H1 (cell line): ENCODE results near the gene FBXW8. TPM values are rescaled to one million over a fixed set of nuclear protein-coding genes. Genes with fewer than 3 reads are reported as not detected.

Experiments
- CTCF ChIA-PET: fragments of 300-600 bp; sonication (Branson Sonifier 250); formaldehyde crosslinking; loops from one replicate; lab custom pipeline; 2021; ENCODE audit not compliant: partially characterized antibody; lab: Charles Lee
- POLR2A ChIA-PET: fragments of 300-600 bp; sonication (Branson Sonifier 250); formaldehyde crosslinking; loops from one replicate; lab custom pipeline; 2021; ENCODE audit warnings: inconsistent platforms; ENCODE audit not compliant: partially characterized antibody; lab: Charles Lee
- DNase-seq, 2 experiments: peaks; one replicate each; pipeline versions ENCODE4 v3.0.0 to v3.0.0-alpha.2; 2010 to 2022; ENCODE audit warnings: low spot score in 2 of 2, low read depth in 1 of 2, mixed read lengths in 1 of 2
- FAIRE-seq: peaks from 2 replicates; lab custom pipeline; 2011; peaks lifted over from hg19 to GRCh38; lab: Jason Lieb, UNC
- H2AFZ ChIP-seq: 2 replicates; pipeline ENCODE4 v1.8.1; 2012; ENCODE audit warnings: low read length, inconsistent platforms
- H2AK5ac ChIP-seq: 2 replicates; pipeline ENCODE4 v1.6.1; 2013; ENCODE audit warnings: low read depth, low read length
- H2BK120ac ChIP-seq: replicated peaks from 2 replicates; pipeline ENCODE3; 2013; ENCODE audit warnings: low read depth, low read length, inconsistent platforms
- H2BK12ac ChIP-seq: 2 replicates; pipeline ENCODE4 v1.6.1; 2013; ENCODE audit warnings: low read depth, low read length
- H2BK15ac ChIP-seq: 2 replicates; pipeline ENCODE4 v1.6.1; 2013; ENCODE audit warnings: low read length
- H2BK20ac ChIP-seq: 2 replicates; pipeline ENCODE4 v1.6.1; 2013; ENCODE audit warnings: low read length
- H2BK5ac ChIP-seq: 2 replicates; pipeline ENCODE4 v1.6.1; 2013; ENCODE audit warnings: low read depth, low read length
- H3K14ac ChIP-seq: 2 replicates; pipeline ENCODE4 v1.6.1; 2013; ENCODE audit warnings: inconsistent platforms; ENCODE audit not compliant: insufficient read length
- H3K18ac ChIP-seq: 2 replicates; pipeline ENCODE4 v1.6.1; 2013; ENCODE audit warnings: low read length; ENCODE audit errors: extremely low read depth
- H3K23ac ChIP-seq: 2 replicates; pipeline ENCODE4 v1.6.1; 2013; ENCODE audit warnings: inconsistent platforms; ENCODE audit not compliant: insufficient read length
- H3K23me2 ChIP-seq: 2 replicates; pipeline ENCODE4 v1.6.1; 2013; ENCODE audit warnings: low read depth, low read length
- H3K27ac ChIP-seq: 2 replicates; pipeline ENCODE4 v1.6.1; 2011; ENCODE audit warnings: low read depth, low read length, inconsistent platforms
- H3K27me3 ChIP-seq, 4 experiments: replicated peaks in 1 of 4; 1 replicate in 1 of 4; 2 replicates in 3 of 4; pipeline versions ENCODE4 v1.6.1 to v1.8.1; 2011 to 2013; ENCODE audit warnings: low read length in 3 of 4, mild to moderate bottlenecking in 3 of 4, inconsistent platforms in 2 of 4, mixed read lengths in 2 of 4, moderate library complexity in 1 of 4; ENCODE audit not compliant: control insufficient read depth in 3 of 4, insufficient read depth in 3 of 4; ENCODE audit errors: extremely low read depth in 1 of 4
- H3K36me3 ChIP-seq, 4 experiments: 2 replicates each; pipeline versions ENCODE4 v1.6.1 to v1.8.1; 2011 to 2013; ENCODE audit warnings: mild to moderate bottlenecking in 4 of 4, low read length in 3 of 4, moderate library complexity in 2 of 4, control low read depth in 1 of 4, inconsistent platforms in 1 of 4; ENCODE audit not compliant: insufficient read depth in 4 of 4, control insufficient read depth in 2 of 4
- H3K4ac ChIP-seq: replicated peaks from 2 replicates; pipeline ENCODE3; 2013; ENCODE audit warnings: low read length, low read depth, mixed read lengths, inconsistent platforms; ENCODE audit not compliant: insufficient read length
- H3K4me1 ChIP-seq, 4 experiments: replicated peaks in 1 of 4; 1 replicate in 1 of 4; 2 replicates in 3 of 4; pipeline versions ENCODE4 v1.6.1 to v1.8.1; 2011 to 2013; ENCODE audit warnings: low read length in 3 of 4, inconsistent platforms in 2 of 4, mixed read lengths in 1 of 4; ENCODE audit not compliant: insufficient read depth in 4 of 4, control insufficient read depth in 3 of 4
- H3K4me2 ChIP-seq, 2 experiments: 2 replicates each; pipeline versions ENCODE4 v1.6.1 to v1.8.1; 2011 to 2013; ENCODE audit warnings: low read depth in 2 of 2, low read length in 2 of 2, control low read depth in 1 of 2, inconsistent platforms in 1 of 2, mild to moderate bottlenecking in 1 of 2; ENCODE audit not compliant: insufficient read depth in 1 of 2
- H3K4me3 ChIP-seq, 4 experiments: fragments of 200-600, 300-600 bp in 1 of 4; sonication (generic), shearing (Covaris generic), sonication (Bioruptor Twin) in 1 of 4; 2 replicates each; pipeline versions ENCODE4 v1.5.1 to v1.8.1; 2011 to 2016; ENCODE audit warnings: low read length in 4 of 4, low read depth in 3 of 4, control low read depth in 2 of 4, inconsistent platforms in 2 of 4, mild to moderate bottlenecking in 2 of 4, mixed read lengths in 1 of 4, moderate library complexity in 1 of 4; ENCODE audit not compliant: insufficient read depth in 2 of 4; ENCODE audit errors: extremely low read depth in 1 of 4
- H3K56ac ChIP-seq: replicated peaks from 2 replicates; pipeline ENCODE3; 2013; ENCODE audit warnings: low read depth, mild to moderate bottlenecking, mixed read lengths, low read length, inconsistent platforms; ENCODE audit not compliant: insufficient read length
- H3K79me1 ChIP-seq: 2 replicates; pipeline ENCODE4 v1.6.1; 2013; ENCODE audit warnings: low read depth, low read length, control low read depth
- H3K79me2 ChIP-seq, 2 experiments: 2 replicates each; pipeline versions ENCODE4 v1.6.1 to v1.8.1; 2012 to 2013; ENCODE audit warnings: low read length in 2 of 2, mild to moderate bottlenecking in 2 of 2, inconsistent platforms in 1 of 2; ENCODE audit not compliant: insufficient read depth in 2 of 2, control insufficient read depth in 1 of 2
- H3K9ac ChIP-seq, 4 experiments: replicated peaks in 1 of 4; 1 replicate in 1 of 4; 2 replicates in 3 of 4; pipeline versions ENCODE4 v1.6.1 to v1.8.1; 2011 to 2013; ENCODE audit warnings: low read depth in 3 of 4, low read length in 3 of 4, control low read depth in 2 of 4, mild to moderate bottlenecking in 2 of 4, moderate library complexity in 2 of 4, inconsistent platforms in 1 of 4; ENCODE audit errors: extremely low read depth in 1 of 4
- H3K9me3 ChIP-seq, 2 experiments: 2 replicates each; pipeline versions ENCODE4 v1.6.1 to v1.8.1; 2012 to 2013; ENCODE audit warnings: mild to moderate bottlenecking in 2 of 2, moderate library complexity in 2 of 2, control low read depth in 1 of 2, inconsistent platforms in 1 of 2, low read depth in 1 of 2, low read length in 1 of 2, mixed read lengths in 1 of 2; ENCODE audit not compliant: insufficient read depth in 2 of 2
- H4K20me1 ChIP-seq, 2 experiments: replicated peaks in 1 of 2; 2 replicates each; pipeline versions ENCODE3 to v1.8.1; 2011 to 2013; ENCODE audit warnings: inconsistent platforms in 2 of 2, low read length in 2 of 2, mild to moderate bottlenecking in 1 of 2; ENCODE audit not compliant: insufficient read depth in 2 of 2, control insufficient read depth in 1 of 2
- H4K5ac ChIP-seq: 2 replicates; pipeline ENCODE4 v1.6.1; 2013; ENCODE audit warnings: low read length, low read depth, mixed read lengths, inconsistent platforms; ENCODE audit not compliant: insufficient read length
- H4K8ac ChIP-seq: 2 replicates; pipeline ENCODE4 v1.8.0; 2013; ENCODE audit warnings: mild to moderate bottlenecking, moderate library complexity, low read length, inconsistent platforms; ENCODE audit not compliant: insufficient read depth; ENCODE audit errors: extremely low read depth
- H4K91ac ChIP-seq: replicated peaks from 2 replicates; pipeline ENCODE3; 2013; ENCODE audit warnings: low read length, mixed read lengths, inconsistent platforms; ENCODE audit not compliant: insufficient read length
- ASH2L ChIP-seq: fragments of 200-600, 300-600 bp; sonication (generic); IDR thresholded peaks from one replicate; pipeline ENCODE4 v1.7.1; 2017; ENCODE audit warnings: low read length
- CHD2 ChIP-seq: IDR thresholded peaks from 2 replicates; pipeline ENCODE4 v1.6.1; 2012; ENCODE audit warnings: low read length, improper control_type of control experiment
- EGR1 ChIP-seq: IDR thresholded peaks from 2 replicates; pipeline ENCODE4 v1.6.1; 2011; ENCODE audit warnings: low read depth, low read length, borderline replicate concordance
- MAX ChIP-seq: IDR thresholded peaks from 2 replicates; pipeline ENCODE4 v1.6.1; 2012; ENCODE audit warnings: inconsistent platforms
- NANOG ChIP-seq: IDR thresholded peaks from 2 replicates; pipeline ENCODE4 v1.6.1; 2011; ENCODE audit warnings: low read length, low read depth, mild to moderate bottlenecking, inconsistent platforms; ENCODE audit not compliant: insufficient read depth, poor library complexity, severe bottlenecking
- SIRT6 ChIP-seq: IDR thresholded peaks from one replicate; pipeline ENCODE4 v1.7.1; 2012; ENCODE audit warnings: low read length, inconsistent platforms
- SRF ChIP-seq: IDR thresholded peaks from 2 replicates; pipeline ENCODE4 v1.6.1; 2011; ENCODE audit warnings: mild to moderate bottlenecking, low read depth, low read length, moderate library complexity
- ZNF274 ChIP-seq: IDR thresholded peaks from 2 replicates; pipeline ENCODE4 v1.7.0; 2012; ENCODE audit warnings: low read length, borderline replicate concordance; ENCODE audit errors: extremely low read depth
- WGBS, 2 experiments: shearing (Covaris generic) in 1 of 2; methylation state at CpG; one replicate each; pipeline versions ENCODE4 v1.1.6 to v1.1.7; 2013 to 2015; ENCODE audit warnings: low lambda C conversion rate in 2 of 2, mixed read lengths in 2 of 2, inconsistent platforms in 1 of 2, low coverage in 1 of 2, missing lambda C conversion rate in 1 of 2; ENCODE audit not compliant: insufficient replicate concordance in 2 of 2, insufficient coverage in 1 of 2, insufficient read length in 1 of 2; ENCODE audit errors: extremely low coverage in 1 of 2, missing lambda C conversion rate in 1 of 2; 5-methylcytosine and 5-hydroxymethylcytosine counted together
- polyA plus RNA-seq, 7 experiments: library from polyadenylated mRNA; depleted of rRNA in 3 of 7; stranded (reverse) in 5 of 7; unstranded in 2 of 7; fragments of >200 nt in 5 of 7; fragments of 200-250 nt in 2 of 7; gene quantifications; 1 replicate in 5 of 7; 2 replicates in 1 of 7; 4 replicates in 1 of 7; pipeline versions ENCODE4 v1.2.1 to v1.2.3, GENCODE V29; 2011 to 2013; ENCODE audit warnings: missing spikeins in 2 of 7, mixed read lengths in 2 of 7
- total RNA-seq: library from RNA; stranded (reverse); fragmentation: NEBNext Ultra II Directional; extraction: Animal tissue kit (Norgen Biotek cat#: 25700); gene quantifications from 2 replicates; pipeline ENCODE4 v1.2.1, GENCODE V29; 2021

FBXW8 gene
- total and polyA plus RNA-seq, 2 of the 8 experiments (the other 6 are each of a cell fraction or from before 2014, with no cell fraction given): 15.8 to 16.0 TPM

- no peak overlapping the region for H3K18ac ChIP-seq
- 93% methylated on average over 10 of the region's 10 CpGs; no CpG with 5 or more reads in 1 of the 2 experiments for WGBS, 2 experiments
- no peak for TF ChIP-seq NANOG
- TF ChIP-seq ZNF274: no peak
- TF ChIP-seq ASH2L: no peak
- TF ChIP-seq EGR1: no peak
- no peak for TF ChIP-seq SRF
- no peak for TF ChIP-seq CHD2
- no peak for TF ChIP-seq MAX
- no peak for TF ChIP-seq SIRT6
Observed at GRCh38 chr12:117034249-117034648, 123.5 kb downstream of the FBXW8 start.

More at GRCh38 chr12:117034249-117034648, 123.5 kb downstream of the FBXW8 start:
- Histone ChIP-seq H2BK12ac (no peak overlapping the region), H2BK20ac (no peak overlapping the region), H3K27ac (no peak overlapping the region), H2AFZ (no peak overlapping the region), H2BK5ac (no peak overlapping the region), H2AK5ac (no peak overlapping the region), H3K9ac (no peak overlapping the region), H3K23me2 (no peaks in the 10 kb centered on the region), H3K4ac (no peak overlapping the region), H3K79me2 (no peaks in the 10 kb centered on the region), H2BK15ac (no peak overlapping the region), H3K4me1 (peaks cover 1 to 10% (median 3%) of the 10 kb centered on the region in 4 experiments; a peak in 5 of 7 replicates), H3K9me3 (no peaks in the 10 kb centered on the region), H2BK120ac (no peak overlapping the region), H3K14ac (no peak overlapping the region), H3K79me1 (no peaks in the 10 kb centered on the region), H3K36me3 (no peaks in the 10 kb centered on the region; a peak in 1 of 8 replicates), H3K27me3 (no peaks in the 10 kb centered on the region), H4K91ac (no peak overlapping the region), H4K5ac (no peak overlapping the region), H3K56ac (no peak overlapping the region), H4K8ac (no peak overlapping the region), H3K23ac (no peak overlapping the region), H3K4me3 (no peak overlapping the region), H3K4me2 (no peak overlapping the region), H4K20me1 (no peaks in the 10 kb centered on the region)
- ChIA-PET CTCF (interaction anchor here (0.6 to 6.4 kb wide), 11 partner anchors 8 to 103 kb away, joined by 3 to 60 read pairs (median 4); no protein-coding TSS in a partner anchor), POLR2A (interaction anchor here (0.6 to 1.7 kb wide), 3 partner anchors 22 to 87 kb away, joined by 3 to 6 read pairs (median 3); no protein-coding TSS in a partner anchor)
- FAIRE-seq: no peak
- DNase-seq: no peak
